Osteocyte (in vitro differentiated cells): ENCODE results near the gene ENOX1. TPM values are rescaled to one million over a fixed set of nuclear protein-coding genes. Genes with fewer than 3 reads are reported as not detected.

Experiments
- DNase-seq: peaks from one replicate; pipeline ENCODE4 v3.0.0; 2021; ENCODE audit warnings: mixed read lengths; ENCODE audit not compliant: unreplicated experiment; ENCODE audit errors: extremely low spot score
- H3K27ac Mint-ChIP-seq: one replicate; pipeline ENCODE4 v1.8.0; 2021; ENCODE audit warnings: mild to moderate bottlenecking, mixed read lengths; ENCODE audit not compliant: unreplicated experiment
- H3K27me3 Mint-ChIP-seq: one replicate; pipeline ENCODE4 v1.8.0; 2021; ENCODE audit warnings: mixed read lengths; ENCODE audit not compliant: unreplicated experiment
- H3K36me3 Mint-ChIP-seq: one replicate; pipeline ENCODE4 v1.8.0; 2021; ENCODE audit warnings: mixed read lengths; ENCODE audit not compliant: unreplicated experiment
- H3K4me1 Mint-ChIP-seq: one replicate; pipeline ENCODE4 v1.8.0; 2021; ENCODE audit warnings: mixed read lengths; ENCODE audit not compliant: unreplicated experiment
- H3K4me3 Mint-ChIP-seq: one replicate; pipeline ENCODE4 v1.8.0; 2021; ENCODE audit warnings: mild to moderate bottlenecking, moderate library complexity, mixed read lengths; ENCODE audit not compliant: unreplicated experiment
- H3K9me3 Mint-ChIP-seq: one replicate; pipeline ENCODE4 v1.8.0; 2021; ENCODE audit warnings: mixed read lengths; ENCODE audit not compliant: unreplicated experiment
- CTCF ChIP-seq: fragments of 200-600 bp; sonication (generic); IDR thresholded peaks from 2 replicates; pipeline ENCODE4 v1.5.0; 2021; ENCODE audit warnings: antibody characterized with exemption, mild to moderate bottlenecking, moderate library complexity
- total RNA-seq: library from RNA; stranded (reverse); gene quantifications from 2 replicates; pipeline ENCODE4 v1.2.1, GENCODE V29; 2021

Gene ENOX1
- total RNA-seq, 1 donor from 2014 or later: 5.9 TPM

- TF ChIP-seq CTCF: no peak
These were observed 214.0 kb downstream of the ENOX1 start for GRCh38 chr13:43572656-43573360.

GRCh38 chr13:43569658-43570057, 217.1 kb downstream of the ENOX1 start:
- no peak for DNase-seq
- Mint-ChIP-seq H3K4me3 (no peak overlapping the region), H3K4me1 (peaks cover 80% of the 10 kb centered on the region), H3K36me3 (no peaks in the 10 kb centered on the region), H3K9me3 (no peaks in the 10 kb centered on the region), H3K27me3 (no peaks in the 10 kb centered on the region), H3K27ac (peak overlapping the region; percentile 85)
- no peak for TF ChIP-seq CTCF

More at GRCh38 chr13:43572656-43573360, 214.0 kb downstream of the ENOX1 start:
- Mint-ChIP-seq H3K36me3 (peaks cover 1% of the 10 kb centered on the region), H3K27me3 (no peaks in the 10 kb centered on the region), H3K4me1 (peaks cover 74% of the 10 kb centered on the region), H3K9me3 (no peaks in the 10 kb centered on the region), H3K4me3 (no peak overlapping the region), H3K27ac (peak overlapping the region; percentile 81)
- DNase-seq: no peak

GRCh38 chr13:43567608-43568007, 219.2 kb downstream of the ENOX1 start:
- TF ChIP-seq CTCF: no peak
- no peak for DNase-seq
- H3K27me3 Mint-ChIP-seq: no peaks in the 10 kb centered on the region
- H3K9me3 Mint-ChIP-seq: no peaks in the 10 kb centered on the region
- no peak overlapping the region for H3K27ac Mint-ChIP-seq
- no peaks in the 10 kb centered on the region for H3K36me3 Mint-ChIP-seq
- H3K4me3 Mint-ChIP-seq: no peak overlapping the region
- peaks cover 59% of the 10 kb centered on the region for H3K4me1 Mint-ChIP-seq

- H3K27ac Mint-ChIP-seq: no peak overlapping the region
These were observed 221.8 kb downstream of the ENOX1 start for GRCh38 chr13:43564952-43565351.

More at GRCh38 chr13:43564952-43565351, 221.8 kb downstream of the ENOX1 start:
- Mint-ChIP-seq H3K4me3 (no peak overlapping the region), H3K9me3 (no peaks in the 10 kb centered on the region), H3K36me3 (no peaks in the 10 kb centered on the region), H3K27me3 (no peaks in the 10 kb centered on the region), H3K4me1 (peaks cover 40% of the 10 kb centered on the region)
- DNase-seq: no peak
- no peak for TF ChIP-seq CTCF
